DOHH2 (cell line): ENCODE results near the gene ACHE.

ENCODE experiments used
- H3F3A ChIP-seq: fragments of 200-600 bp; sonication (generic), shearing (Covaris generic); 2 replicates; pipeline ENCODE4 v1.6.0; 2016; ENCODE audit warnings: antibody characterized with exemption, mild to moderate bottlenecking; ENCODE audit not compliant: control insufficient read depth, insufficient read depth
- H3K27ac ChIP-seq: fragments of 200-600 bp; sonication (generic); 2 replicates; pipeline ENCODE4 v1.5.1; 2014; ENCODE audit warnings: low read depth, mild to moderate bottlenecking, low read length, moderate library complexity
- H3K27me3 ChIP-seq: fragments of 200-600 bp; sonication (generic); 2 replicates; pipeline ENCODE4 v1.6.1; 2014; ENCODE audit warnings: mild to moderate bottlenecking, low read length, mixed read lengths; ENCODE audit not compliant: control insufficient read depth
- H3K36me3 ChIP-seq: fragments of 200-600 bp; sonication (generic); 2 replicates; pipeline ENCODE4 v1.6.1; 2014; ENCODE audit warnings: mild to moderate bottlenecking, low read length, moderate library complexity, mixed read lengths; ENCODE audit not compliant: control insufficient read depth
- H3K4me1 ChIP-seq: fragments of 200-600 bp; sonication (generic); 2 replicates; pipeline ENCODE4 v1.6.1; 2014; ENCODE audit warnings: mild to moderate bottlenecking, low read length, mixed read lengths; ENCODE audit not compliant: control insufficient read depth
- H3K4me2 ChIP-seq: fragments of 200-600 bp; sonication (generic); 2 replicates; pipeline ENCODE4 v1.6.0; 2014; ENCODE audit warnings: mild to moderate bottlenecking, low read length, moderate library complexity
- H3K4me3 ChIP-seq: fragments of 200-600 bp; sonication (generic); 2 replicates; pipeline ENCODE4 v1.5.1; 2014; ENCODE audit warnings: mild to moderate bottlenecking, low read length, mixed read lengths
- H3K79me2 ChIP-seq: fragments of 200-600 bp; sonication (generic); 2 replicates; pipeline ENCODE4 v1.6.1; 2014; ENCODE audit warnings: mild to moderate bottlenecking, low read length, mixed read lengths; ENCODE audit not compliant: control insufficient read depth
- H3K9me2 ChIP-seq: fragments of 200-600 bp; sonication (generic); replicated peaks from 2 replicates; pipeline ENCODE4 v1.6.1; 2014; ENCODE audit warnings: mild to moderate bottlenecking, low read length, mixed read lengths; ENCODE audit not compliant: control insufficient read depth
- H3K9me3 ChIP-seq: fragments of 200-600 bp; sonication (generic); 2 replicates; pipeline ENCODE4 v1.6.1; 2014; ENCODE audit warnings: antibody characterized with exemption, low read length, mixed read lengths; ENCODE audit not compliant: control insufficient read depth, insufficient read depth
- H4K20me1 ChIP-seq: fragments of 200-600 bp; sonication (generic); 2 replicates; pipeline ENCODE4 v1.6.0; 2014; ENCODE audit warnings: low read depth, mild to moderate bottlenecking, antibody characterized with exemption, low read length, moderate library complexity; ENCODE audit not compliant: control insufficient read depth, insufficient read depth
- CTCF ChIP-seq: fragments of 200-600 bp; sonication (generic); IDR thresholded peaks from one replicate; pipeline ENCODE4 v1.5.1; 2014; ENCODE audit warnings: antibody characterized with exemption, mild to moderate bottlenecking, low read depth, low read length; ENCODE audit not compliant: poor library complexity, severe bottlenecking
- EZH2phosphoT487 ChIP-seq: fragments of 200-600 bp; sonication (generic); IDR thresholded peaks from 2 replicates; pipeline ENCODE4 v1.6.1; 2017; ENCODE audit warnings: borderline replicate concordance, mild to moderate bottlenecking, antibody characterized with exemption, low read length, moderate library complexity, mixed read lengths

The ACHE gene

GRCh38 chr7:100882785-100883526 is 12.7 kb downstream of the ACHE start:
- H3K9me3 ChIP-seq: no peaks in the 10 kb centered on the region
- H3K4me1 ChIP-seq: peaks cover 51% of the 10 kb centered on the region
- TF ChIP-seq EZH2phosphoT487: no peak
- no peak for TF ChIP-seq CTCF
- peaks cover 46% of the 10 kb centered on the region for H3K79me2 ChIP-seq
- peaks cover 19% of the 10 kb centered on the region; the same call in 1 of the 2 replicates for H4K20me1 ChIP-seq
- H3K36me3 ChIP-seq: peaks cover 96% of the 10 kb centered on the region
- H3K4me2 ChIP-seq: no peak overlapping the region
- H3K27ac ChIP-seq: no peak overlapping the region
- H3K9me2 ChIP-seq: no peaks in the 10 kb centered on the region
- H3F3A ChIP-seq: peaks cover 23% of the 10 kb centered on the region
- H3K4me3 ChIP-seq: no peak overlapping the region
- no peaks in the 10 kb centered on the region for H3K27me3 ChIP-seq

DNA sequence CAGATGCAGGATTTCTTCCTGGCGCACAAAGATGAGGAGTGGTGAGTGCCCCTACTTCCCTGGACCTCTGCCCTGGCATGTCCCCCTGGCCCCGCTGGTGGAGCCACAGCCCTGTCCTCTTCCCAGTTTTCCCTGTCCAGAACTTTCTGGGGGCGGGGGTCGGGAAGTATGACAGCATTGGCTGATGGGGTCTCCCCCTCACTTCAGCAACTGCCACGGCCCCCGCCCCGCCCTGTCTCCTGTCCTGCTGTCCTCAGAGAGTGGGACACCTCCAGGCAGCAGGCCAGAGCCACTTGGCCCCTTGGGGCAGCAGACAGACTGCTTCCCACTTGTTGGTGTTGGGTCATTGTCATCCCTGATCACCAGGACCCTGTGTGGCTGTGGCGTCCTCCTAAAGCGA is 13.5 kb downstream of the ACHE start:
- H3F3A ChIP-seq: peaks cover 18% of the 10 kb centered on the region

DNA sequence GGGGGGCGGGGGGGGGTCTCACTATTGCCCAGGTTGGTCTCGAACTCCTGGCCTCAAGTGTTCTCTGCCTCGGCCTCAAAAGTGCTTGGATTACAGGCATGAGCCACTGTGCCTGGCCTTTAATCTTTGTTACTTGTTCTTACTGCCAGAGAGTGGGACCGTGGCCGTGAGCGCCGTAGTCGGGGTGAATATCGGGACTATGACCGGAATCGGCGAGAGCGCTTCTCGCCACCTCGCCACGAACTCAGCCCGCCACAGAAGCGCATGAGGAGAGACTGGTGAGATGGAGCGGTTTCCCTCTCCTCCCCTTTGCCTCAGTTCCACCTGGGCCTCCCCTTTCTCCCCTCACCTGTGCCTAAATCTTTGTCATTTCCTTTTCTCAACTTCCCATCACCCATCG is 14.6 kb downstream of the ACHE start:
- peaks cover 29% of the 10 kb centered on the region for H4K20me1 ChIP-seq
- H3K27ac ChIP-seq: no peak overlapping the region

More for the DNA sequence above, 13.5 kb downstream of the ACHE start:
- Histone ChIP-seq H3K4me1 (peaks cover 50% of the 10 kb centered on the region), H3K79me2 (peaks cover 51% of the 10 kb centered on the region), H3K4me2 (no peak overlapping the region), H3K27me3 (no peaks in the 10 kb centered on the region), H3K27ac (no peak overlapping the region), H3K36me3 (peaks cover 98% of the 10 kb centered on the region), H3K9me3 (no peaks in the 10 kb centered on the region), H3K9me2 (no peaks in the 10 kb centered on the region), H4K20me1 (peaks cover 22% of the 10 kb centered on the region; the same call in 1 of the 2 replicates), H3K4me3 (no peak overlapping the region)
- no peak for TF ChIP-seq CTCF
- no peak for TF ChIP-seq EZH2phosphoT487

More for the DNA sequence above, 14.6 kb downstream of the ACHE start:
- peaks cover 50% of the 10 kb centered on the region for H3K4me1 ChIP-seq
- no peak for TF ChIP-seq CTCF
- no peak for TF ChIP-seq EZH2phosphoT487
- H3K4me2 ChIP-seq: no peak overlapping the region
- peaks cover 7% of the 10 kb centered on the region; the same call in 1 of the 2 replicates for H3F3A ChIP-seq
- H3K36me3 ChIP-seq: peaks cover 98% of the 10 kb centered on the region
- no peaks in the 10 kb centered on the region for H3K9me2 ChIP-seq
- no peaks in the 10 kb centered on the region for H3K27me3 ChIP-seq
- H3K79me2 ChIP-seq: peaks cover 61% of the 10 kb centered on the region
- H3K9me3 ChIP-seq: no peaks in the 10 kb centered on the region
- H3K4me3 ChIP-seq: no peak overlapping the region
